Natural killer cell (primary cell): ENCODE measurements around the gene WFS1. TPM values are rescaled to one million over a fixed set of nuclear protein-coding genes. Genes with fewer than 3 reads are reported as not detected.

Source experiments
- ATAC-seq, 3 donors: fragments of 150-1000 bp in 2 of 3; fragments of 200-7000 bp in 1 of 3; cut with Tn5 transposase; 1 replicate in 1 of 3; 2 replicates in 2 of 3; pipeline ENCODE4 v1.10.0; 2021; ENCODE audit warnings: mild to moderate bottlenecking in 2 of 3, moderate library complexity in 2 of 3
- DNase-seq, 2 donors: peaks; one replicate each; pipeline versions ENCODE4 v3.0.0 to v3.0.0-alpha.2; 2013 to 2021; ENCODE audit warnings: mixed read lengths in 1 of 2
- H3K27ac ChIP-seq: one replicate; pipeline ENCODE4 v1.5.1; 2013; ENCODE audit warnings: mild to moderate bottlenecking, low read length
- H3K27me3 ChIP-seq: one replicate; pipeline ENCODE4 v1.6.1; 2013; ENCODE audit warnings: low read length; ENCODE audit not compliant: control insufficient read depth, insufficient read depth
- H3K36me3 ChIP-seq: one replicate; pipeline ENCODE4 v1.6.1; 2013; ENCODE audit warnings: low read length; ENCODE audit not compliant: control insufficient read depth, insufficient read depth
- H3K4me1 ChIP-seq: one replicate; pipeline ENCODE4 v1.6.1; 2013; ENCODE audit warnings: low read length; ENCODE audit not compliant: control insufficient read depth, insufficient read depth
- H3K4me3 ChIP-seq: one replicate; pipeline ENCODE4 v1.5.1; 2013; ENCODE audit warnings: low read length
- H3K9me3 ChIP-seq: one replicate; pipeline ENCODE4 v1.6.1; 2013; ENCODE audit warnings: low read length; ENCODE audit not compliant: control insufficient read depth, insufficient read depth
- H3K27ac Mint-ChIP-seq, 2 donors: one replicate each; pipeline ENCODE4 v1.8.0; 2022; ENCODE audit warnings: mild to moderate bottlenecking in 2 of 2, mixed read lengths in 2 of 2, moderate library complexity in 1 of 2
- H3K27me3 Mint-ChIP-seq, 2 donors: one replicate each; pipeline ENCODE4 v1.8.0; 2022; ENCODE audit warnings: low read depth in 2 of 2, mixed read lengths in 2 of 2
- H3K36me3 Mint-ChIP-seq: one replicate; pipeline ENCODE4 v1.8.0; 2022; ENCODE audit warnings: mixed read lengths
- H3K4me1 Mint-ChIP-seq, 2 donors: one replicate each; pipeline ENCODE4 v1.8.0; 2022; ENCODE audit warnings: mixed read lengths in 2 of 2
- H3K4me3 Mint-ChIP-seq: one replicate; pipeline ENCODE4 v1.8.0; 2022; ENCODE audit warnings: mild to moderate bottlenecking, moderate library complexity, mixed read lengths
- H3K9me3 Mint-ChIP-seq, 2 donors: one replicate each; pipeline ENCODE4 v1.8.0; 2022; ENCODE audit warnings: mixed read lengths in 2 of 2
- WGBS: methylation state at CpG from one replicate; pipeline ENCODE4 v1.1.7; 2013; ENCODE audit warnings: missing lambda C conversion rate; ENCODE audit not compliant: insufficient coverage; 5-methylcytosine and 5-hydroxymethylcytosine counted together
- intact Hi-C: fragments of 100-400 bp; cut with micrococcal nuclease; formaldehyde crosslinking; loops from one replicate; pipeline ENCODE4 v1.14.2; 2022
- total RNA-seq, 4 donors: library from RNA; stranded (reverse); fragments of 120-200 nt in 1 of 4; gene quantifications; one replicate each; pipeline versions ENCODE4 v1.2.3 to v1.2.4, GENCODE V29; 2013 to 2022
- TF ChIP-seq, protein P1 (sequence below): fragments of 200-600 bp; IDR thresholded peaks from one replicate; pipeline ENCODE4 v1.8.0; 2022; ENCODE audit warnings: antibody characterized with exemption

The WFS1 gene
- total RNA-seq, 3 donors from 2014 or later (not counting 1 experiment from before 2014, with no cell fraction given), result 3.0 to 5.6 (median 3.5) TPM

DNA sequence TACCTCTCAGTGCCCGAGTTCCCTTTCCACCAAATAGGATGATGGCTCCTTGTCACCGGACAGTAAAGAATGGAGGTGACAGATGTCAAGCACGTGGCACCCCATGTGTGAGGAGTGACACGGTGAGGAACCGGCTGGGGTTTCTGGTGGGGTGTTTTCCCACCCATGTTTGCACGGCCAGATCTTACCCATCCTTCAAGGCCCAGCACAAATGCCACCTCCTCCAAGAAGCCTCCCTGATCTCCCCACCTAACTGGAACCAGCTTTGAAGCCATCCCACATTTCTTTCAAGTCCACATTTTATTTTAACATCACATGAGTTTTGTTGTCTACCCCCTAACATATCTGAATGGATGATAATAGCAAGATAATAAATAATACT lies 63.0 kb downstream of the WFS1 start:
- no peak overlapping the region for H3K27ac ChIP-seq
- Mint-ChIP-seq H3K4me1 (peaks cover 19 to 21% of the 10 kb centered on the region in 2 donors), H3K27ac (no peak overlapping the region), H3K9me3 (no peaks in the 10 kb centered on the region), H3K4me3 (no peak overlapping the region), H3K27me3 (peaks cover 7 to 17% of the 10 kb centered on the region in 2 donors), H3K36me3 (no peaks in the 10 kb centered on the region)
- H3K4me3 ChIP-seq, result no peak overlapping the region
- TF ChIP-seq, protein P1, sequence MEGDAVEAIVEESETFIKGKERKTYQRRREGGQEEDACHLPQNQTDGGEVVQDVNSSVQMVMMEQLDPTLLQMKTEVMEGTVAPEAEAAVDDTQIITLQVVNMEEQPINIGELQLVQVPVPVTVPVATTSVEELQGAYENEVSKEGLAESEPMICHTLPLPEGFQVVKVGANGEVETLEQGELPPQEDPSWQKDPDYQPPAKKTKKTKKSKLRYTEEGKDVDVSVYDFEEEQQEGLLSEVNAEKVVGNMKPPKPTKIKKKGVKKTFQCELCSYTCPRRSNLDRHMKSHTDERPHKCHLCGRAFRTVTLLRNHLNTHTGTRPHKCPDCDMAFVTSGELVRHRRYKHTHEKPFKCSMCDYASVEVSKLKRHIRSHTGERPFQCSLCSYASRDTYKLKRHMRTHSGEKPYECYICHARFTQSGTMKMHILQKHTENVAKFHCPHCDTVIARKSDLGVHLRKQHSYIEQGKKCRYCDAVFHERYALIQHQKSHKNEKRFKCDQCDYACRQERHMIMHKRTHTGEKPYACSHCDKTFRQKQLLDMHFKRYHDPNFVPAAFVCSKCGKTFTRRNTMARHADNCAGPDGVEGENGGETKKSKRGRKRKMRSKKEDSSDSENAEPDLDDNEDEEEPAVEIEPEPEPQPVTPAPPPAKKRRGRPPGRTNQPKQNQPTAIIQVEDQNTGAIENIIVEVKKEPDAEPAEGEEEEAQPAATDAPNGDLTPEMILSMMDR, result no peak
- ATAC-seq (no peak), DNase-seq (no peak)
- H3K9me3 ChIP-seq, result peaks cover 9% of the 10 kb centered on the region
- intact Hi-C loops, result loop anchor here (2.0 kb wide), 1 partner anchor 214 kb away; no protein-coding TSS in a partner anchor
- H3K36me3 ChIP-seq, result no peaks in the 10 kb centered on the region
- 76% methylated on average over 6 of the region's 6 CpGs for WGBS
- peaks cover 6% of the 10 kb centered on the region for H3K27me3 ChIP-seq
- peaks cover 6% of the 10 kb centered on the region for H3K4me1 ChIP-seq

DNA sequence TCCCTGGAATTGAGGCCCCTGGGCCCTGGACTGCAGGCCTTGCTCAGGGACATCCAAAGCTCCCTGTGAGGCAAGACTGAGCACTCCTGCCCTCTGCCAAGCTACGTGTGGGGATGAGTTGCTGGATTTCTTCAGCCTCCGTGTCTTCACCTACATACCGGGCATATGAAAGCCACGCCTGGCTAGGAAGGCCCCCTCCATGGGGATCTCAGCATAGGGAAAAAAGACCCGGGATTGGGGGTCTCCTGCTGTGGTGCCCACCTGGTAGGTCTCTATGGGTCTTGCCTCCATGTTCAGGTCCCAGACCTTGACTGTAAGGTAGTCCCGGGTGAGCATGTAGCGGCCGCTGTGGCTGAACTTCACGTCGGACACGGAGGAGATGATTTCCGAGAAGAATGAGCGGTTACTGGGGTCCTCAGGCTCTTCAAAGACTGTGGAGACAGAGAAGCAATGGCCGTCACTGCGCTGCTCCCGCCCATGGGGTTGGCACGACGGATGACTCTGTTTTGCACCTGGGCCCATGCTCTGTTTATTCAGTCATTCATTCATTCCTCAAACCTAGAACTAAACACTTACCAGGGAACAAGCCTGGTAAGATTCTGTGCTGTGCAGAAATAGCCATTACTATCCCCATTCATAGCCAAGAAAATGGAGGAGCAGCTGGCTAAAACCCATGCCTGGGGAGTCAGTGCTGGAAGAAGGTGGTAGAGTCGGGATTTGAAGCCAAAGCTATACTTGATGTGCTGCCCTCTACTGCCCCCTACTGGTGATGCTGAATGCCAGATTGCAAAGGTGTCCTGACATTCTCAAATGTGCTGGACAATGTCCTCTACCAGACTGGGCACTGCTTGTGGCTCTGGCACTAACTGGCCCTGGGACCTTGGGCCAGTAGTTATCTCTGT lies 63.9 kb downstream of the WFS1 start:
- peaks cover 9% of the 10 kb centered on the region for H3K9me3 ChIP-seq
- no peaks in the 10 kb centered on the region for H3K9me3 Mint-ChIP-seq
- H3K4me1 ChIP-seq, result peaks cover 15% of the 10 kb centered on the region
- peaks cover 7% of the 10 kb centered on the region for H3K27me3 ChIP-seq
- no peaks in the 10 kb centered on the region for H3K36me3 ChIP-seq
- no peak overlapping the region for H3K4me3 Mint-ChIP-seq
- no peak overlapping the region for H3K27ac ChIP-seq
- ATAC-seq (no peak), DNase-seq (peak in 1 of 2 donors; percentile 38)
- TF ChIP-seq, protein P1, result peak; percentile 52
- H3K27ac Mint-ChIP-seq, result no peak overlapping the region
- H3K4me1 Mint-ChIP-seq, result peaks cover 28 to 30% of the 10 kb centered on the region in 2 donors
- H3K36me3 Mint-ChIP-seq, result no peaks in the 10 kb centered on the region
- no peak overlapping the region for H3K4me3 ChIP-seq
- 91% methylated on average over 19 of the region's 19 CpGs for WGBS
- H3K27me3 Mint-ChIP-seq, result peaks cover under 1 to 12% of the 10 kb centered on the region in 2 donors
- intact Hi-C loops, result loop anchor here (2.0 kb wide), 1 partner anchor 213 kb away; no protein-coding TSS in a partner anchor

DNA sequence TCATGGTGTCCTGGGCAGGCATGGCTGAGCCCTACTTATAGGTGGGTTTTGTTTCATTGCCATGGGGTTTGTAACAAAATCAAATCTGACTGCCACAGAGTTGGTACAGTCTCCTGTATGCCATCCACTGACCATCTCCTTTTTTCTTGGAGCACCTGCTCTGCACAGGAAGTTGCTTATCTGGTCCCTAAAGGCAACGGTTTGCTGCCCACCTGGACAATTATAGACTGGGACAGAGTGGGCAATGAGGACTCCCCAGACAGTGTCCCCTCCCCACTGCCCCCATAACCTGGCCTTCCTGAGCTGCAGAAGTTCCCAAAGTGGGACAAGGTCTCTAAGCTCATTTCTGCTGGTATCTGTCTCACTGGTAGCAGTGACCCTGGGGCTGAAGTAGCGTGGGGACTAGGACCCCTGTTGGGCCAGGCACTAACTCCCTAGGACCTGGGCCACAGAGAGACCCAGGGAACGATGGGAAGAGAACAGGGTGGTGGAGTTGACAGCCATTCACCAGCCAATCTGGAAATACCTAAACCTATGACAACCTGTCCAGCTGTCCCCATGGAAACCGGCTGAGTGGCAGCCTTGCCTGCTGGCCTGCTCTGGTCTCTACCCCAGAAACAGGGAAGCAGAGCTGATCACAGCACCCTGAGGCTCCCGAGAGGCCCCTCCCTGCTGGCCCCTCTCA lies 64.7 kb downstream of the WFS1 start:
- Histone ChIP-seq H3K27me3 (peaks cover 7% of the 10 kb centered on the region), H3K4me3 (no peak overlapping the region), H3K27ac (no peak overlapping the region), H3K9me3 (peaks cover 9% of the 10 kb centered on the region), H3K4me1 (peaks cover 23% of the 10 kb centered on the region), H3K36me3 (no peaks in the 10 kb centered on the region)
- DNase-seq (no peak), ATAC-seq (no peak)
- intact Hi-C loops, result no loop called here
- no peak overlapping the region for H3K27ac Mint-ChIP-seq
- H3K4me3 Mint-ChIP-seq, result no peak overlapping the region
- peaks cover 0 to 12% of the 10 kb centered on the region in 2 donors for H3K27me3 Mint-ChIP-seq
- TF ChIP-seq, protein P1, result peak; percentile 9
- H3K4me1 Mint-ChIP-seq, result peaks cover 36 to 38% of the 10 kb centered on the region in 2 donors
- H3K36me3 Mint-ChIP-seq, result no peaks in the 10 kb centered on the region
- WGBS, result 64% methylated on average over 5 of the region's 5 CpGs
- no peaks in the 10 kb centered on the region for H3K9me3 Mint-ChIP-seq
